ENCODE measurements around the gene KY.
A peak's percentile ranks its signal among the peaks of the same experiment; 100 is the strongest.

Gene KY

DNA sequence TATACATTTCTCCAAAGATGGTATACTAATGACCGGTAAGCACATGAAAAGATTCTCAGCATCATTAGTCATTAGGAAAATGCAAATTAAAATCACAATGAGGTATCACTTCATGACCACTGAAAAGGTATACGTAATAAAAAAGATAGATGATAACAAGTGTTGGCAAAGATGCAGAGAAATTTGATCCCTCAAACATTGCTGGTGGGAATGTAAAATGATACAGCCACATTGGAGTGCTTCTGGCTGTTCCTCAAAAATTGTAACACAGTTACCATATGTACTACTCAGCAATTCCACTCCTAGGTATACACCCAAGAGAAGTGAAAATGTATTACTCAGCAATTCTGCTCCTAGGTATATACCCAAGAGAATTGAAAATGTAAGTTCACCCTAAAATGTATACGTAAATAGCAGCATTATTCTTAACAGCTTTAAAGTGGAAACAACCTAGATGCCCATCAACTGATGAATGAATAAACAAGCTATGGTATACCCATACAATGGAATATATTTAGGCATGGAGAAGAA is 25.0 kb upstream of the KY start:
- TF ChIP-seq, protein P1, sequence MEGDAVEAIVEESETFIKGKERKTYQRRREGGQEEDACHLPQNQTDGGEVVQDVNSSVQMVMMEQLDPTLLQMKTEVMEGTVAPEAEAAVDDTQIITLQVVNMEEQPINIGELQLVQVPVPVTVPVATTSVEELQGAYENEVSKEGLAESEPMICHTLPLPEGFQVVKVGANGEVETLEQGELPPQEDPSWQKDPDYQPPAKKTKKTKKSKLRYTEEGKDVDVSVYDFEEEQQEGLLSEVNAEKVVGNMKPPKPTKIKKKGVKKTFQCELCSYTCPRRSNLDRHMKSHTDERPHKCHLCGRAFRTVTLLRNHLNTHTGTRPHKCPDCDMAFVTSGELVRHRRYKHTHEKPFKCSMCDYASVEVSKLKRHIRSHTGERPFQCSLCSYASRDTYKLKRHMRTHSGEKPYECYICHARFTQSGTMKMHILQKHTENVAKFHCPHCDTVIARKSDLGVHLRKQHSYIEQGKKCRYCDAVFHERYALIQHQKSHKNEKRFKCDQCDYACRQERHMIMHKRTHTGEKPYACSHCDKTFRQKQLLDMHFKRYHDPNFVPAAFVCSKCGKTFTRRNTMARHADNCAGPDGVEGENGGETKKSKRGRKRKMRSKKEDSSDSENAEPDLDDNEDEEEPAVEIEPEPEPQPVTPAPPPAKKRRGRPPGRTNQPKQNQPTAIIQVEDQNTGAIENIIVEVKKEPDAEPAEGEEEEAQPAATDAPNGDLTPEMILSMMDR (IDR thresholded peaks at IDR 0.05; ENCODE audit: insufficient read depth, low read depth, low read length, missing control alignments): no peak
- H3K4me3 ChIP-seq (ENCODE audit: low read length): no peak overlapping the region
- no peak for DNase-seq (ENCODE audit: low read depth)

DNA sequence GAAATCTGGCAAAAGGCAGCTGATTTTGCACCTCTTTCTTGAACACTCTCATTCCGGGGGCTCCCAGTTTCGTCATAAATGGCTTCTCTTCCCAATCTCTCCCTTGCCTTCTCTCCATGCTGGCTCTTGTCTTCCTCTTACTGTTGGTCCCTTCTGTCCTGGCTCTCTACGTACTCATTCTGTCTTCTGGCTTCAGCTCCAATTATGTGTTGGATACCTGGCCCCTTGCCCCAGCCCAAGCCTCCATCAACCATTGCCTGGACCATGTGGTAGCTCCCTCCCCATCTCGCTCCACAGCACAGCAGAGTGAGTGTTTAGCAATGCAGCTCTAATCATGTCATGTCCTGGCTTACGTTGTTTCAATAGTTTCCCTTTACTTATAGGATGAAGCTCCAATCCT is 21.7 kb upstream of the KY start:
- no peak for DNase-seq (ENCODE audit: low read depth)
- H3K4me3 ChIP-seq (ENCODE audit: low read length): no peak overlapping the region
- TF ChIP-seq, protein P1 (IDR thresholded peaks at IDR 0.05; ENCODE audit: insufficient read depth, low read depth, low read length, missing control alignments): no peak

DNA sequence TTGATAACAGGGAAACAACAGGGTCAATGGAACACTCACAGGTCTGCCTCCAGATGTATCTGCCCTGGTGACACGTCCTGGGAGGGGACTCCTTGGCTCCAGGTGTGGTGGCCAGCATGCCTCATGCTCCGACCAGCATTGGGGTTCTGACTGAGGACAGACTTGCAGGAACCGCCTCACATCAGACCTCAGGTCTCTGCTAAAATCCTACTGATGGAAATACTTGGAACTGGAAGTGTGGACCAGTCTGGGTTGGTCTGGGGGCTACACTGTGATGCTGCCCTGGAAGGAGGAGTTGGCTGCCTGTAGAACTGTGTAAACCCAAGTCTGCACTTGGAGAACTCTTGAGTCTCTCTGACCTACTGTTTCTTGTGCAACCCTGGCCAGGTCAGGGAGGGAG is 17.1 kb upstream of the KY start:
- TF ChIP-seq, protein P1 (IDR thresholded peaks at IDR 0.05; ENCODE audit: insufficient read depth, low read depth, low read length, missing control alignments): no peak
- DNase-seq (ENCODE audit: low read depth): no peak
- no peak overlapping the region for H3K4me3 ChIP-seq (ENCODE audit: low read length)

DNA sequence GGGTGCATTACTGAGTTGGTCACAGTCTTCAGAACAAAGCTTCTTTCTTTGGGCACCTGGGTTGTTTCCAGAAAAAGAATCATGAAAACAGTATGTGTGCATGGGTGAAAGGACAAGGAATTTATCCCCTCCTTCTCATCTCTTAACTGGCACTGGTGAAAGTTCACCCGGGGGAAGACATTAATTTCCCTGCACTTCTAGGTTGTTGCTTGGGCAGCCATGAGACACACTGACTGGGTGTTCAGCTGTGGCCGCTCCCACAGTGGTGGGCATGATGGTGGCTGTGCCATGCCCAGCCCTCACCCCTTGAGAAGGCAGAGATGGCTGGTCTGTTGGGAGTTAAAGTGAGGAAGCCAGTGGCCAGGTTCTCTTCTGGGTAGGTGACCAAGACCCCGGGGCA is 16.6 kb upstream of the KY start:
- TF ChIP-seq, protein P1 (IDR thresholded peaks at IDR 0.05; ENCODE audit: insufficient read depth, low read depth, low read length, missing control alignments): no peak
- no peak for DNase-seq (ENCODE audit: low read depth)
- no peak overlapping the region for H3K4me3 ChIP-seq (ENCODE audit: low read length)

DNA sequence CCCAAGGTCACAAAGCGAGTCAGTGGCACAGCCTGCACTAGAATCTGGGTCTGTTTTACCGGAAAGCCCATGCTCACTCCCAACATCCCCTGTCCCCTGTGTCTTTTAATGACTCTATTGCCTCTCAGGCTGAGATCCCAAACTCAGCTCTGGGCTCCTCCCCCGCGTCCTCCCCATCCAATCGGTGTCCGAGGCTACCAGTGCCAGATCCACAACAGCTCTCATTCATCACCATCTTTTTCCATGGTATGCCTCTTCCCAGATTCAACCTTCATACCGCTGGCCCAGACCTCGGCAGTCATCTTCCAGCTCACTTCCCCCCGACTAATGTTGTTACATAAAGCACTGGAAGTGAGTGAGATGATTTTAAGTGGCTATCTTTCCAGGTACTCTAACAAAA is 16.1 kb upstream of the KY start:
- TF ChIP-seq, protein P1 (IDR thresholded peaks at IDR 0.05; ENCODE audit: insufficient read depth, low read depth, low read length, missing control alignments): no peak
- no peak for DNase-seq (ENCODE audit: low read depth)

DNA sequence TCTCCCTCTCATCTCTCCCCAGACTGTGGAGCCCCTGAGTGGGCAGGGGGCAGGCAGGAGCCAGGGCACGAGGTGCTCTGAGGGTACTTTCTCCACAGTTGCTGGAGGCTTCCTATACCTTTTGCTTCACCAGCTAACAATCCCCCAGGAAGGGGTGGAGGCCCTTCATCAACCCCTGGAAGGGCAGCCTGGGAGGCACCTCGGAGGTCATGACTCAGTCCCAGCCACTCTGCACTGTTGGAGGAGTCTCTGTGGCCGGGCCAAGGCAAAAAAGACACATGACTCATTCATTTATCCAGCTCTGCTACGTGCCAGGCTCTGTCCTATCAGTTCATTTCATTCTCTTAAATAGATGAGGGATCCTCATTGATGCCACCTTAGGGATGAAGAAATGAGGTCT is 15.6 kb upstream of the KY start:
- peak; percentile 33 for DNase-seq (ENCODE audit: low read depth)
- TF ChIP-seq, protein P1 (IDR thresholded peaks at IDR 0.05; ENCODE audit: insufficient read depth, low read depth, low read length, missing control alignments): no peak
- no peak overlapping the region for H3K4me3 ChIP-seq (ENCODE audit: low read length)

More for the DNA sequence above, 16.1 kb upstream of the KY start:
- H3K4me3 ChIP-seq (ENCODE audit: low read length): no peak overlapping the region

DNA sequence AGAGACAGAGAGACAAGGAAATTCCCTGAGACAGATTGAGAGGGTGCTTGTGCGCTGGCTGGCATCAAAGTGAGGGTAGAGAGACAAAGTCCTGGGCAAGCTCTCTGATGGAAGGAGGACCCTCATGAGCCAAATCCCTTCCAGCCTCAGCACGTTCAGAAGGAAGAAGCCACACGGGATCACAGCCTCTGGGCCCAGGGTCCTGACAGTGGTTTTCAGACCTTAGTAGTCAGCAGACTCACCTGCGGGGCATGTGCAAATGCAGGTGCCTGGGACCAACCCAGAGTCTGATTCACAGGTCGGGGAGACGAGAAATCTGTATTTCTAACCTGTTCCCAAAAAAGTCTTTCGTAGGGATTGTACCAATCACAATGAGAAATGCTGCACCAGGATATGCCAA is 15.2 kb upstream of the KY start:
- TF ChIP-seq, protein P1 (IDR thresholded peaks at IDR 0.05; ENCODE audit: insufficient read depth, low read depth, low read length, missing control alignments): no peak
- no peak overlapping the region for H3K4me3 ChIP-seq (ENCODE audit: low read length)
- DNase-seq (ENCODE audit: low read depth): no peak
